ENCODE results near the gene KL.

KL gene

DNA sequence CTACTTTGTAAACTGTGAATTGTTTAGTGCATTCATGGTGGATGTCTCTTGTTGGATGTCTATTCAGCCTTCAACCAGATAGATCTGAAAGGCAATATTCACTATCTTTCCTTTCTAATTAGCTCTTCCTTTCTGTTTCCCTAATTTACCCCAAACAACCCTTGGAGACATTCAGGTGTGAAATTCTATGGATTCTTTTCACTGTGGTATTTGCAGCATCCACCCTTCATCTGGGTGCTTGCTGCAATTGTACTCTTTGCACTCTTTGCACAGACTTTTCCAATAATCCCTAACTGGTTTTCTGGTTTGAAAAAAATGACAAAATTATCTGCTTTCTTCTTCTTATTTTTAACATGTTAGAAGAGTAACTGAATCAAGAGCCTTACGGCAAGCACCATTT is 56.5 kb downstream of the KL start:
- no peak for DNase-seq
- Histone ChIP-seq H2AFZ (ENCODE audit: low read depth, low read length) (no peak overlapping the region), H3K9me3 (ENCODE audit: insufficient read depth, low read length, severe bottlenecking) (no peaks in the 10 kb centered on the region)

DNA sequence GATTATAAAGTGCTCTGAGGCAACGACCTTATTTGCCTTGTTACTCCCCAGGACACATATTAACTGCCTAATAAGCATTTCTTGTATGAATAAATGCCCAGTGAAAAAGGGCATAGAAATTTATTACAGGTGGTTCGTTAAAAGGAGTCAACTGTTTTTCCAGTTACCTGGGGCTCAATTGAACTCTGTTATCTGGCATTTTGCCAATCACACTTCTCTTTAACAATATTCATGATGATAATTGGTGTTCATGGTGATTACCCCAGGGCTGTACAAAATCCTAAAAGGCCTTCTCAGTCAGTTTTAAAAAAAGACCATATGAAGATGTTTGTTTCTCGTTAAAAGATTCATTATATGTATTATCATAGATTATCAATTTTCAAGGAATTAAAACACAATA is 57.1 kb downstream of the KL start:
- no peak for ATAC-seq (ENCODE audit: insufficient read depth, low read depth)
- no peaks in the 10 kb centered on the region for H3K36me3 ChIP-seq (ENCODE audit: insufficient read depth, low read length)
- no peaks in the 10 kb centered on the region for H3K9me3 ChIP-seq (ENCODE audit: insufficient read depth, low read length, severe bottlenecking)
- H3K4me2 ChIP-seq (ENCODE audit: insufficient read depth, low read length) = no peak overlapping the region
- H2AFZ ChIP-seq (ENCODE audit: low read depth, low read length) = no peak overlapping the region
- H4K20me1 ChIP-seq (ENCODE audit: insufficient read depth, low read length) = no peaks in the 10 kb centered on the region
- H3K4me3 ChIP-seq (ENCODE audit: low read depth in 1 of 2, low read length in 2 of 2) = no peak overlapping the region
- TF ChIP-seq, protein P1, sequence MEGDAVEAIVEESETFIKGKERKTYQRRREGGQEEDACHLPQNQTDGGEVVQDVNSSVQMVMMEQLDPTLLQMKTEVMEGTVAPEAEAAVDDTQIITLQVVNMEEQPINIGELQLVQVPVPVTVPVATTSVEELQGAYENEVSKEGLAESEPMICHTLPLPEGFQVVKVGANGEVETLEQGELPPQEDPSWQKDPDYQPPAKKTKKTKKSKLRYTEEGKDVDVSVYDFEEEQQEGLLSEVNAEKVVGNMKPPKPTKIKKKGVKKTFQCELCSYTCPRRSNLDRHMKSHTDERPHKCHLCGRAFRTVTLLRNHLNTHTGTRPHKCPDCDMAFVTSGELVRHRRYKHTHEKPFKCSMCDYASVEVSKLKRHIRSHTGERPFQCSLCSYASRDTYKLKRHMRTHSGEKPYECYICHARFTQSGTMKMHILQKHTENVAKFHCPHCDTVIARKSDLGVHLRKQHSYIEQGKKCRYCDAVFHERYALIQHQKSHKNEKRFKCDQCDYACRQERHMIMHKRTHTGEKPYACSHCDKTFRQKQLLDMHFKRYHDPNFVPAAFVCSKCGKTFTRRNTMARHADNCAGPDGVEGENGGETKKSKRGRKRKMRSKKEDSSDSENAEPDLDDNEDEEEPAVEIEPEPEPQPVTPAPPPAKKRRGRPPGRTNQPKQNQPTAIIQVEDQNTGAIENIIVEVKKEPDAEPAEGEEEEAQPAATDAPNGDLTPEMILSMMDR (IDR thresholded peaks at IDR 0.05; ENCODE audit: borderline replicate concordance, extremely low read depth, low read length, poor library complexity, severe bottlenecking) = no peak
- TF ChIP-seq EZH2 (IDR thresholded peaks at IDR 0.05; ENCODE audit: borderline replicate concordance, low read depth, low read length, severe bottlenecking) = no peak
- no peaks in the 10 kb centered on the region for H3K4me1 ChIP-seq (ENCODE audit: insufficient read depth, low read length)
- H3K27ac ChIP-seq (ENCODE audit: low read length) = no peak overlapping the region
- H3K9ac ChIP-seq (ENCODE audit: low read depth, low read length) = no peak overlapping the region
- DNase-seq = no peak
- no peaks in the 10 kb centered on the region for H3K79me2 ChIP-seq (ENCODE audit: insufficient read depth, low read length)
- H3K27me3 ChIP-seq (ENCODE audit: insufficient read depth, low read length, poor library complexity) = no peaks in the 10 kb centered on the region

More for the DNA sequence above, 56.5 kb downstream of the KL start:
- H3K4me3 ChIP-seq (ENCODE audit: low read depth in 1 of 2, low read length in 2 of 2) = no peak overlapping the region
- H3K9ac ChIP-seq (ENCODE audit: low read depth, low read length) = no peak overlapping the region
- H3K27me3 ChIP-seq (ENCODE audit: insufficient read depth, low read length, poor library complexity) = no peaks in the 10 kb centered on the region
- no peaks in the 10 kb centered on the region for H3K79me2 ChIP-seq (ENCODE audit: insufficient read depth, low read length)
- H3K36me3 ChIP-seq (ENCODE audit: insufficient read depth, low read length) = no peaks in the 10 kb centered on the region
- H3K4me2 ChIP-seq (ENCODE audit: insufficient read depth, low read length) = no peak overlapping the region
- no peak overlapping the region for H3K27ac ChIP-seq (ENCODE audit: low read length)
- no peaks in the 10 kb centered on the region for H4K20me1 ChIP-seq (ENCODE audit: insufficient read depth, low read length)
- no peaks in the 10 kb centered on the region for H3K4me1 ChIP-seq (ENCODE audit: insufficient read depth, low read length)
- ATAC-seq (ENCODE audit: insufficient read depth, low read depth) = no peak
- TF ChIP-seq, protein P1 (IDR thresholded peaks at IDR 0.05; ENCODE audit: borderline replicate concordance, extremely low read depth, low read length, poor library complexity, severe bottlenecking) = no peak
- no peak for TF ChIP-seq EZH2 (IDR thresholded peaks at IDR 0.05; ENCODE audit: borderline replicate concordance, low read depth, low read length, severe bottlenecking)

DNA sequence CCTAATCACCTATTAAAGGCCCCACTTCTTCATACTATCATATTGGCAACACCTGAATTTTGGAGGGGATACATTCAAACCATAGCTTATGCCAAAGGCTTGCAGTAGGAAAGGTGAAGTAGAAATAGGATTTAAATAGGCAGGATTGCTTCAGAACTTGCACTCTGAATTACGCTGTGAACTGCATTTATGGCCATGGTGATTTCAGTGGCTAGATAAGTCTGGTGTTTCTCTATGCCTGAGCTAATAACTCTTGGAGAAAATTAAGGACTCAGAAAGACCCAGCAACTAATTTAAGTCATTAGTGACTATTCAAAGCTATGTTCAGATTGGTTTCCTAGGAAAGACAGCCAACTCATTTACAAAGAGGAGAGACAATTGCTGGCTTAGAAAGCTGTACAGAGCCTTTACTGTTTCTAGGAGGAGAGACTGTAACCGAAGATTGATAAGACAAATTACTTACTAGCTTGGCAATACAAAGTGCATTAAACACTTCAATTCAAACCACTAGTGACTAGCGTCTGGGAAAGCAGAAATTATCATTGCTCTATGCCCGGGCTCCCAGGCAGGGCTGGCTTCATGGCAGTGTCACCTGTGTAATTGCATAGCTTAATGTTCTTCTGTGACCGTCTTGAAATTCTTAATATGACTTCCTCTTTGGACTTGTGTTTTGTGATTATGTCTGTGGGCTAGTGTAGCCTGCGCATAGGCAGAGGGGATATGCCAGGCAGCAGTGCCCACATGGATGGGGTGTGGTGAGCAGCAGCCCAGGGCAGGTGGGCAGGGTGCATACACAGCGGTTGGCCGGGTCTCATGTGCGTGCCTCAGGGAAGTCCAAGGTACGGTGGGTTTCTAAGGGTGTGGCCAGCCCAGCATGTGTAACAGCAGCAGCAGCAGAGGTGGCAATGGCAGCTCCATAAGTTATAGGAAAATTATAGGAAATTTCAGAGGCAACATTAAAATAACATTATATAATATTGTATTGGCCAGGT is 60.1 kb downstream of the KL start:
- no peaks in the 10 kb centered on the region for H3K79me2 ChIP-seq (ENCODE audit: insufficient read depth, low read length)
- TF ChIP-seq, protein P1 (IDR thresholded peaks at IDR 0.05; ENCODE audit: borderline replicate concordance, extremely low read depth, low read length, poor library complexity, severe bottlenecking) = no peak
- no peak for TF ChIP-seq EZH2 (IDR thresholded peaks at IDR 0.05; ENCODE audit: borderline replicate concordance, low read depth, low read length, severe bottlenecking)
- DNase-seq (no peak), ATAC-seq (ENCODE audit: insufficient read depth, low read depth) (no peak)
- H3K27me3 ChIP-seq (ENCODE audit: insufficient read depth, low read length, poor library complexity) = no peaks in the 10 kb centered on the region
- no peak overlapping the region for H3K27ac ChIP-seq (ENCODE audit: low read length)
- no peaks in the 10 kb centered on the region for H3K4me1 ChIP-seq (ENCODE audit: insufficient read depth, low read length)
- no peak overlapping the region for H3K4me3 ChIP-seq (ENCODE audit: low read depth in 1 of 2, low read length in 2 of 2)
- H2AFZ ChIP-seq (ENCODE audit: low read depth, low read length) = no peak overlapping the region
- no peaks in the 10 kb centered on the region for H3K9me3 ChIP-seq (ENCODE audit: insufficient read depth, low read length, severe bottlenecking)
- H3K36me3 ChIP-seq (ENCODE audit: insufficient read depth, low read length) = no peaks in the 10 kb centered on the region
- no peak overlapping the region for H3K4me2 ChIP-seq (ENCODE audit: insufficient read depth, low read length)
- H3K9ac ChIP-seq (ENCODE audit: low read depth, low read length) = no peak overlapping the region
- H4K20me1 ChIP-seq (ENCODE audit: insufficient read depth, low read length) = no peaks in the 10 kb centered on the region
